Thyroid gland (tissue), 4 donors: Measurements from ENCODE around the gene MAPK10.

Experiments
- CTCF ChIP-seq, 6 experiments: fragments of 200-600 bp in 3 of 6; fragments of 450-650 bp in 3 of 6; sonication (generic) in 3 of 6; IDR thresholded peaks; one replicate each; pipeline ENCODE4 v1.5.1; 2016 to 2019; ENCODE audit warnings: antibody characterized with exemption in 6 of 6, mild to moderate bottlenecking in 2 of 6, inconsistent platforms in 1 of 6, moderate library complexity in 1 of 6
- POLR2A ChIP-seq, 2 donors: fragments of 450-650 bp; IDR thresholded peaks; one replicate each; pipeline ENCODE4 v1.6.1; 2017; ENCODE audit warnings: antibody characterized with exemption in 2 of 2, mild to moderate bottlenecking in 2 of 2, moderate library complexity in 1 of 2

GRCh38 chr4:86393749-86394148 lies 33.9 kb upstream of the MAPK10 start:
- TF ChIP-seq POLR2A (IDR thresholded peaks at IDR 0.05) (no peak), CTCF (IDR thresholded peaks at IDR 0.05) (no peak)
